GM12865 (cell line): ENCODE measurements around the gene PNPLA4.
A peak's percentile ranks its signal among the peaks of the same experiment; 100 is the strongest.

Experiments
- DNase-seq: peaks from one replicate; pipeline ENCODE4 v3.0.0; 2010; ENCODE audit warnings: low read depth
- H3K4me3 ChIP-seq: 2 replicates; pipeline ENCODE4 v1.5.1; 2011; ENCODE audit warnings: mild to moderate bottlenecking, low read depth, low read length, control low read depth
- CTCF ChIP-seq: IDR thresholded peaks from 2 replicates; pipeline ENCODE4 v1.5.1; 2011; ENCODE audit warnings: low read length, control low read depth, low read depth, inconsistent platforms; ENCODE audit not compliant: insufficient read depth; ENCODE audit errors: missing control alignments

Gene PNPLA4

GRCh38 chrX:7948483-7948882, 21.3 kb upstream of the PNPLA4 start:
- DNase-seq: no peak
- no peak overlapping the region for H3K4me3 ChIP-seq
- TF ChIP-seq CTCF: no peak

GRCh38 chrX:7946960-7947359, 19.7 kb upstream of the PNPLA4 start:
- TF ChIP-seq CTCF: no peak
- no peak overlapping the region for H3K4me3 ChIP-seq
- DNase-seq: no peak

- TF ChIP-seq CTCF: no peak
- H3K4me3 ChIP-seq: no peak overlapping the region
- DNase-seq: no peak
These were observed 16.5 kb upstream of the PNPLA4 start for GRCh38 chrX:7943600-7944245.

GRCh38 chrX:7941390-7942042, 14.3 kb upstream of the PNPLA4 start:
- no peak overlapping the region for H3K4me3 ChIP-seq
- peak; percentile 16 for DNase-seq
- TF ChIP-seq CTCF: peak; percentile 12

- no peak overlapping the region for H3K4me3 ChIP-seq
- no peak for DNase-seq
- no peak for TF ChIP-seq CTCF
These were observed 6.8 kb upstream of the PNPLA4 start for GRCh38 chrX:7934026-7934425.

GRCh38 chrX:7926914-7927258, 327 bp downstream of the PNPLA4 start:
- no peak for TF ChIP-seq CTCF
- DNase-seq: no peak
- H3K4me3 ChIP-seq: peak overlapping the region; percentile 67

GRCh38 chrX:7926501-7926900, 712 bp downstream of the PNPLA4 start:
- TF ChIP-seq CTCF: no peak
- no peak for DNase-seq
- H3K4me3 ChIP-seq: peak overlapping the region; percentile 67
